GM12878 (cell line): ENCODE data around the gene PPIB.

Experiments
- BACH1 ChIP-seq: fragments of 450-650 bp; IDR thresholded peaks from 2 replicates; pipeline ENCODE4 v1.6.1; 2017; ENCODE audit warnings: mild to moderate bottlenecking, borderline replicate concordance
- BRCA1 ChIP-seq: IDR thresholded peaks from 2 replicates; pipeline ENCODE4 v1.6.1; 2011; ENCODE audit warnings: low read depth, low read length, improper control_type of control experiment
- HDAC6 ChIP-seq: fragments of 200-600 bp; sonication (generic); IDR thresholded peaks from one replicate; pipeline ENCODE4 v1.8.0; 2017; ENCODE audit warnings: antibody characterized with exemption; ENCODE audit not compliant: unreplicated experiment
- KDM1A ChIP-seq: fragments of 200-600 bp; sonication (generic); IDR thresholded peaks from 2 replicates; pipeline ENCODE4 v1.6.1; 2016; ENCODE audit warnings: borderline replicate concordance
- MYB ChIP-seq: fragments of 150-350 bp; IDR thresholded peaks from 2 replicates; pipeline ENCODE4 v1.6.1; 2014; ENCODE audit warnings: mild to moderate bottlenecking, low read depth, low read length, borderline replicate concordance
- PAX5 ChIP-seq: IDR thresholded peaks from 2 replicates; pipeline ENCODE4 v1.6.1; 2011; ENCODE audit warnings: low read depth, low read length, borderline replicate concordance
- POLR2A ChIP-seq: IDR thresholded peaks from 2 replicates; pipeline ENCODE4 v1.6.1; 2011; ENCODE audit warnings: low read depth, mild to moderate bottlenecking, low read length
- SMC3 ChIP-seq: IDR thresholded peaks from 2 replicates; pipeline ENCODE4 v1.6.1; 2011; ENCODE audit warnings: low read length, improper control_type of control experiment, borderline replicate concordance
- ZBTB11 ChIP-seq: fragments of 450-650 bp; formaldehyde crosslinking; IDR thresholded peaks from 2 replicates; pipeline ENCODE4 v1.5.0; 2022; ENCODE audit warnings: mild to moderate bottlenecking, missing genetic modification characterization
- ZNF592 ChIP-seq: fragments of 450-650 bp; IDR thresholded peaks from 2 replicates; pipeline ENCODE4 v1.6.1; 2017; ENCODE audit warnings: mild to moderate bottlenecking, moderate library complexity
- TF ChIP-seq, protein P1 (sequence below), 3 experiments: IDR thresholded peaks in 2 of 3; conservative IDR thresholded peaks in 1 of 3; 2 replicates each; pipeline ENCODE4 v1.5.1; 2011; ENCODE audit warnings: low read depth in 3 of 3, low read length in 3 of 3, mild to moderate bottlenecking in 3 of 3, control low read depth in 2 of 3, moderate library complexity in 2 of 3, inconsistent platforms in 1 of 3, mixed read lengths in 1 of 3; ENCODE audit not compliant: control insufficient read depth in 2 of 3, insufficient read depth in 1 of 3; ENCODE audit errors: extremely low read depth in 1 of 3
- TF ChIP-seq, protein P2 (sequence below): fragments of 450-650 bp; IDR thresholded peaks from 2 replicates; pipeline ENCODE4 v1.6.1; 2017; ENCODE audit warnings: antibody characterized with exemption, mild to moderate bottlenecking, moderate library complexity

DNA sequence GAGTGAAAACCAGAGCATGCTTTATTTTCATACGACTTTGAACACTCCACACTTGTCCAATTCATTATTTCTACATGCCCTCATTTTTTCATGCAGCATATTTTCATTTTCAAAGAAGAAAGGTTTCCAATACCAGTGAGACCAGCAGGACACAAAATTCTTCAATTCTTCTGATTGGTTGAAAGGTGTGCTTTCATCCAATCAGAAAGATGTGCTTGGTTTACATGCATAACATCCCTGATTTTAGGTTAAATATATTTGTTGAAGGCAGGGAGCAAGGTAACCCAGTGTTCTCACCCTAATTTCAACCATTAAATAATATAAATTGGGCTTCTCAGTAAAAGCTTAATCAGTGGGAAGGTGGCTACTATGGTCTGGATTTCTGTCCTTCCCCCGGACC, 47.5 kb upstream of the PPIB start:
- TF ChIP-seq PAX5 (no peak), BRCA1 (no peak), ZBTB11 (CRISPR knock-in tag) (no peak), HDAC6 (no peak), POLR2A (no peak), ZNF592 (no peak), KDM1A (no peak), SMC3 (no peak), MYB (no peak), BACH1 (no peak)
- TF ChIP-seq, protein P1, sequence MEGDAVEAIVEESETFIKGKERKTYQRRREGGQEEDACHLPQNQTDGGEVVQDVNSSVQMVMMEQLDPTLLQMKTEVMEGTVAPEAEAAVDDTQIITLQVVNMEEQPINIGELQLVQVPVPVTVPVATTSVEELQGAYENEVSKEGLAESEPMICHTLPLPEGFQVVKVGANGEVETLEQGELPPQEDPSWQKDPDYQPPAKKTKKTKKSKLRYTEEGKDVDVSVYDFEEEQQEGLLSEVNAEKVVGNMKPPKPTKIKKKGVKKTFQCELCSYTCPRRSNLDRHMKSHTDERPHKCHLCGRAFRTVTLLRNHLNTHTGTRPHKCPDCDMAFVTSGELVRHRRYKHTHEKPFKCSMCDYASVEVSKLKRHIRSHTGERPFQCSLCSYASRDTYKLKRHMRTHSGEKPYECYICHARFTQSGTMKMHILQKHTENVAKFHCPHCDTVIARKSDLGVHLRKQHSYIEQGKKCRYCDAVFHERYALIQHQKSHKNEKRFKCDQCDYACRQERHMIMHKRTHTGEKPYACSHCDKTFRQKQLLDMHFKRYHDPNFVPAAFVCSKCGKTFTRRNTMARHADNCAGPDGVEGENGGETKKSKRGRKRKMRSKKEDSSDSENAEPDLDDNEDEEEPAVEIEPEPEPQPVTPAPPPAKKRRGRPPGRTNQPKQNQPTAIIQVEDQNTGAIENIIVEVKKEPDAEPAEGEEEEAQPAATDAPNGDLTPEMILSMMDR (IDR thresholded peaks at IDR 0.05 in 2 of 3, conservative IDR thresholded peaks at IDR 0.05 in 1 of 3; ENCODE audit: control insufficient read depth in 2 of 3, extremely low read depth in 1 of 3, insufficient read depth in 1 of 3, low read depth in 3 of 3, low read length in 3 of 3): no peak
- TF ChIP-seq, protein P2, sequence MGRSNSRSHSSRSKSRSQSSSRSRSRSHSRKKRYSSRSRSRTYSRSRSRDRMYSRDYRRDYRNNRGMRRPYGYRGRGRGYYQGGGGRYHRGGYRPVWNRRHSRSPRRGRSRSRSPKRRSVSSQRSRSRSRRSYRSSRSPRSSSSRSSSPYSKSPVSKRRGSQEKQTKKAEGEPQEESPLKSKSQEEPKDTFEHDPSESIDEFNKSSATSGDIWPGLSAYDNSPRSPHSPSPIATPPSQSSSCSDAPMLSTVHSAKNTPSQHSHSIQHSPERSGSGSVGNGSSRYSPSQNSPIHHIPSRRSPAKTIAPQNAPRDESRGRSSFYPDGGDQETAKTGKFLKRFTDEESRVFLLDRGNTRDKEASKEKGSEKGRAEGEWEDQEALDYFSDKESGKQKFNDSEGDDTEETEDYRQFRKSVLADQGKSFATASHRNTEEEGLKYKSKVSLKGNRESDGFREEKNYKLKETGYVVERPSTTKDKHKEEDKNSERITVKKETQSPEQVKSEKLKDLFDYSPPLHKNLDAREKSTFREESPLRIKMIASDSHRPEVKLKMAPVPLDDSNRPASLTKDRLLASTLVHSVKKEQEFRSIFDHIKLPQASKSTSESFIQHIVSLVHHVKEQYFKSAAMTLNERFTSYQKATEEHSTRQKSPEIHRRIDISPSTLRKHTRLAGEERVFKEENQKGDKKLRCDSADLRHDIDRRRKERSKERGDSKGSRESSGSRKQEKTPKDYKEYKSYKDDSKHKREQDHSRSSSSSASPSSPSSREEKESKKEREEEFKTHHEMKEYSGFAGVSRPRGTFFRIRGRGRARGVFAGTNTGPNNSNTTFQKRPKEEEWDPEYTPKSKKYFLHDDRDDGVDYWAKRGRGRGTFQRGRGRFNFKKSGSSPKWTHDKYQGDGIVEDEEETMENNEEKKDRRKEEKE: no peak
